NCI-H2171 (cell line): Measurements from ENCODE around the gene ZNF165.
"Not testable (repeated sequence)": the region's sequence is repeated elsewhere in the genome, so short reads cannot be mapped to it uniquely, and the experiment has no call there.

ENCODE experiments used
- DNase-seq: peaks from one replicate; lab custom pipeline; 2025; lab: John Stamatoyannopoulos, UW

ZNF165 gene

GRCh38 chr6:28080381-28080630 lies at the start of gene ZNF165:
Gene ZNF165 (plus strand): TSS chr6:28080568. CDS start chr6:28085481, 4,913 bp downstream.
- DNase-seq, result not testable (repeated sequence)

DNA sequence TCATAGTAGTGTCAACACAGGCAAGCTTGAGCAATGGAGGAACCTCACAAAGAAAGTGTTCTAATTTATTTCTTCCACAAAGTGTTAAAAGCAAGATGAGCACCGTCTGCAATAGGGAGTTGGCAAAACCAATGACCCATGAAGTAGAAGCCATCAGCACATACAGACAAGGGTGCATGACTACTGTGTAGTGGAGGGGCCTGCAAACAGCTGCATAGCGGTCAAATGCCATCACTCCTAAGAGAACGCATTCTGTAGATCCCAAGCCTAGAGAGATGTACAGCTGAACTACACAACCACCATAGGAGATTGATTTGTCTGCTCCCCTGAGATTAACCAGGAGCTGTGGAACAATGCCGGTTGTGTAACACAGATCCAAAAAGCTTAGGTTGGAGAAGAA lies 26.8 kb upstream of the ZNF165 start:
- no peak for DNase-seq

- DNase-seq, result no peak
Measured at GRCh38 chr6:28060405-28060804, 20.0 kb upstream of the ZNF165 start.

GRCh38 chr6:28064272-28064671 lies 16.1 kb upstream of the ZNF165 start:
- DNase-seq, result no peak

DNA sequence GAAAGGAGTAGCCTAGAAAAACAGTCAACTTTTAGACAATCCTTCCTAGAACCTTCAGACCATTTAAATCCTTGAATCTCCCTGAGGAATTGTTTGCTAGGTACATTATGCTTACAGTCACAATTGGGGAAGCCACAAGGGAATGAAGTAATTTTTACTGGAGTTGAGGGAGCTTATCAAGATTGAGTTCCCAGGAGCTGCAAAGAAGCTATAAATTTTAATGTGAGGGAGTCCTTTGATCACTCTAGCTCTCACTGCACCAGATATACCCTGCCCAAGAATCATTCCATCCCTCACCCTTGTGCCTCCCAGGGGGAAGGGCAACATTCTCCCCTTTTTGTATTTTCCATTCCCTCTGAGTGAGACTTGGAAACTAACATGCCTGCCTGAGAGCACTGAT lies 12.3 kb upstream of the ZNF165 start:
- DNase-seq, result no peak

DNA sequence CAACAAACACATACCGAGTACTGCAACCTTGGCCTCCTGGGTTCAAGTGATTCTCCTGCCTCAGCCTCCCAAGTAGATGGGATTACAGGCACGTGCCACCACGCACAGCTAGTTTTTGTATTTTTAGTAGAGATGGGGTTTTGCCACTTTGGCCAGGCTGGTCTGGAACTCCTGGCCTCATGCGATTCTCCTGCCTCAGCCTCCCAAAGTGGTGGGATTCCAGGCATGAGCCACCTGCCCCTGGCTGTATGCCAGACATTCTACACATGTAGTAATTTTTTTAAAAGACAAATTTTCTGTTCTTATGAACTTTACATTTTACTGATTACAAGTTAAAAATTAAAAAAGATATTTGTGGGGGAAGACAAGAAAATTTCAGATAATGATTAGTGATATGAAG lies 9.4 kb upstream of the ZNF165 start:
- DNase-seq, result not testable (repeated sequence)

- no peak for DNase-seq
Measured at GRCh38 chr6:28078050-28078449, 2.3 kb upstream of the ZNF165 start.

GRCh38 chr6:28078836-28079235 lies 1.5 kb upstream of the ZNF165 start:
- DNase-seq, result no peak

- peak; percentile 94 for DNase-seq
Measured at GRCh38 chr6:28080631-28081485, 490 bp downstream of the ZNF165 start.

GRCh38 chr6:28081486-28081751 lies 1.1 kb downstream of the ZNF165 start:
- no peak for DNase-seq

- no peak for DNase-seq
Measured at GRCh38 chr6:28082939-28083338, 2.6 kb downstream of the ZNF165 start.

DNA sequence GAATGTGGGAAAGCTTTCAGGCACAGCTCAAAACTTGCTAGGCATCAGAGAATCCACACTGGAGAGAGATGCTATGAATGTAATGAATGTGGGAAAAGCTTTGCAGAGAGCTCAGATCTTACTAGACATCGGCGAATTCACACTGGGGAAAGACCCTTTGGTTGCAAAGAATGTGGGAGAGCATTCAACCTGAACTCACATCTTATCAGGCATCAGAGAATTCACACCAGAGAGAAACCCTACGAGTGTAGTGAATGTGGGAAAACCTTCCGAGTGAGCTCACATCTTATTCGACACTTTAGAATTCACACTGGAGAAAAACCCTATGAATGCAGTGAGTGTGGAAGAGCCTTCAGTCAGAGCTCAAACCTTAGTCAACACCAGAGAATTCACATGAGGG lies 8.7 kb downstream of the ZNF165 start:
- no peak for DNase-seq

DNA sequence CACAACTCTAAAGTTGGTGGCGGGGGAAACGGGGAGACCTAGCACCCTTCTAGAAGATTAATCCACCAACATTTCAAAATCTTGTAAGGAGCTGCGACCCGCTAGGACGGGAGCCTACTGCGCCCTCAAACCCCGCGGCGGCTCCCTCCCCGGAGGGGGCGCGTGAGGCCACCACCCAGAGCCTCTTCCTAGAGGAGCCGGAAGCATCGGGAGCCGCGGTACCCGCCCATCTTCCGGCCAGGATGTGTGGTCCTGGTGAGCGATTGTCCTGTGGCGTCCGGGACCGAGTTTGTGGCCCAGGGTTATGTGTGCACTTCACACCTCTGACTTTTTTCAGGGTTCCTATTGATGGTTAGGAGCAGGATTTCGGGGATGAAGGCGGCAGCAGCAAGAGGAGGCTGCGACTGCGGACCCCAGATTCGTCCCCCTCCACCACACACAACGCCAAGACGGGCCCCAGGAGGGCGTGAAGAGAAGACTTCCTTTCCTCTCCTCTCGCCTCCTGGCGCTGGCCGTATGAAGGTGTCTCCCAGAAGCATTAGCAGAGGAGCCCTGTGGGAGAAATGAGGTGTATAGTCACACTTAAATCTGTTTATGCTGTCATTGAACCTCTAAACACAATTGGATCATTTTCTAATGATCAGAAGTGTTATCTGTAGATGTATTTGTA lies 10.7 kb downstream of the ZNF165 start:
- no peak for DNase-seq

DNA sequence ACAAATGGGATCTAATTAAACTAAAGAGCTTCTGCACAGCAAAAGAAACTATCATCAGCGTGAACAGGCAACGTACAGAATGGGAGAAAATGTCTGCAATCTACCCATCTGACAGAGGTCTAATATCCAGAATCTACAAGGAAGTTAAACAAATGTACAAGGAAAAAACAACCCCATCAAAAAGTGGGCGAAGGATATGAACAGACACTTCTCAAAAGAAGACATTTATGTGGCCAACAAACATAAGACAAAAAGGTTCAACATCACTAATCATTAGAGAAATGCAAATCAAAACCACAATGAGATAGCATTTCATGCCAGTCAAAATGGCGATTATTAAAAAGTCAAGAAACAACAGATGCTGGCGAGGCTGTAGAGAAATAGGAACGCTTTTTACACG lies 21.9 kb downstream of the ZNF165 start:
- DNase-seq, result not testable (repeated sequence)

DNA sequence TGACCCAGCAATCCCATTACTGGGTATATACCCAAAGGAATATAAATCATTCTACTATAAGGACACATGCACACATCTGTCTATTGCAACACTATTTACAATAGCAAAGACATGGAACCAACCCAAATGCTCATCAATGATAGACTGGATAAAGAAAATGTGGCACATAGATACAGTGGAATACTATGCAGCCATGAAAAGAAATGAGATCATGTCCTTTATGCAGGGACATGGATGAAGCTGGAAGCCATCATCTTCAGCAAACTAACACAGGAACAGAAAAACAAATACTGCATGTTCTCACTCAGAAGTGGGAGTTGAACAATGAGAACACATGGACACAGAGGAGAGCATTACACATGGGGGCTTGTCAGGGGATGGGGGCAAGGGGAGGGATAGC lies 22.3 kb downstream of the ZNF165 start:
- DNase-seq, result not testable (repeated sequence)

- peak; percentile 74 for DNase-seq
Measured at GRCh38 chr6:28104392-28105244, 24.2 kb downstream of the ZNF165 start.

- DNase-seq, result no peak
Measured at GRCh38 chr6:28105245-28105639, 24.9 kb downstream of the ZNF165 start.

DNA sequence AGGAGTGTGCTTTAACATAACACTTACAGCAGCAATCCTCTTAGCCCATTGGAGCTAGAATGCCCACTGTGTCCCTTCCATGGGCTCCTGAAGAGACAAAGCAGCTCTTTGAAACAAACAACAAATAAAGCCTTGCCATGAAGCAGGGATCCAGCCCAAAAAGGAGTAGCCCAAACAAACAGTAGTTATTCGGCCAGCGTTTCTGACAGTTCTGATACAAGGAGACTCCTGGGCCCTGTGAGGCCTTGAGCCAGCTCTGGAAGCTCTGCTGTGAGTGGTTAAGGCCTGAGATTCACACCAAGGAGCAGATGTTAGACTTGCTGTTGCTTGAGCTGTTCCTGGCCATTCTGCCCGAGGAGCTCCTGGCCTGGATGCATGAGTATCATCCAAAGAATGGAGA lies 27.1 kb downstream of the ZNF165 start:
- no peak for DNase-seq

GRCh38 chr6:28111964-28112363 lies 31.6 kb downstream of the ZNF165 start:
- DNase-seq, result no peak

GRCh38 chr6:28115799-28116198 lies 35.4 kb downstream of the ZNF165 start:
- no peak for DNase-seq

GRCh38 chr6:28117386-28118050 lies 37.1 kb downstream of the ZNF165 start:
- DNase-seq, result no peak

GRCh38 chr6:28118217-28118616 lies 37.8 kb downstream of the ZNF165 start:
- DNase-seq, result no peak

- DNase-seq, result no peak
Measured at GRCh38 chr6:28121876-28122275, 41.5 kb downstream of the ZNF165 start.
